Calu3 (cell line): Measurements from ENCODE around the gene TNFRSF21. TPM values are rescaled to one million over a fixed set of nuclear protein-coding genes. Genes with fewer than 3 reads are reported as not detected.
"Not testable (repeated sequence)": the region's sequence is repeated elsewhere in the genome, so short reads cannot be mapped to it uniquely, and the experiment has no call there.

ENCODE experiments used
- BruUV-seq: library from RNA; stranded (reverse); fragments of 400-500 nt; replicated peaks from 2 replicates; lab custom pipeline; 2021; lab: Mats Ljungman, UMichigan
- CTCF ChIA-PET: fragments of 300-600 bp; sonication (Branson Sonifier 250); formaldehyde crosslinking; loops from one replicate; lab custom pipeline; 2022; ENCODE audit warnings: antibody characterized with exemption; lab: Charles Lee
- DNase-seq: peaks from one replicate; pipeline ENCODE4 v3.0.0; 2022
- H3K27ac Mint-ChIP-seq: one replicate; pipeline ENCODE4 v1.8.0; 2022; ENCODE audit warnings: mixed read lengths; ENCODE audit not compliant: unreplicated experiment
- H3K27me3 Mint-ChIP-seq: one replicate; pipeline ENCODE4 v1.8.0; 2022; ENCODE audit warnings: mixed read lengths; ENCODE audit not compliant: unreplicated experiment
- H3K36me3 Mint-ChIP-seq: one replicate; pipeline ENCODE4 v1.8.0; 2022; ENCODE audit warnings: mild to moderate bottlenecking, moderate library complexity, mixed read lengths; ENCODE audit not compliant: insufficient read depth, unreplicated experiment
- H3K4me1 Mint-ChIP-seq: one replicate; pipeline ENCODE4 v1.8.0; 2022; ENCODE audit warnings: mild to moderate bottlenecking, low read depth, mixed read lengths; ENCODE audit not compliant: unreplicated experiment
- H3K4me3 Mint-ChIP-seq: one replicate; pipeline ENCODE4 v1.8.0; 2022; ENCODE audit warnings: mild to moderate bottlenecking, low read depth, moderate library complexity, mixed read lengths; ENCODE audit not compliant: unreplicated experiment
- H3K9me3 Mint-ChIP-seq: one replicate; pipeline ENCODE4 v1.8.0; 2022; ENCODE audit warnings: low read depth, mixed read lengths; ENCODE audit not compliant: unreplicated experiment
- CTCF ChIP-seq: fragments of 200-600 bp; IDR thresholded peaks from one replicate; pipeline ENCODE4 v1.8.0; 2022; ENCODE audit warnings: antibody characterized with exemption; ENCODE audit not compliant: unreplicated experiment
- intact Hi-C: fragments of 100-400 bp; cut with micrococcal nuclease; formaldehyde crosslinking; loops from one replicate; pipeline ENCODE4 v1.10.0; 2022; ENCODE audit not compliant: unreplicated experiment
- total RNA-seq: library from RNA; stranded (reverse); gene quantifications from 2 replicates; pipeline ENCODE4 v1.2.3, GENCODE V29; 2022

TNFRSF21 gene
- total RNA-seq, 1 experiment from 2014 or later = 255 TPM

- CTCF ChIA-PET = no interaction called here
- no peak for DNase-seq
- no TSS peak for BruUV-seq
- Mint-ChIP-seq H3K4me1 (peaks cover 9% of the 10 kb centered on the region), H3K27ac (no peak overlapping the region), H3K9me3 (no peaks in the 10 kb centered on the region), H3K36me3 (no peaks in the 10 kb centered on the region), H3K4me3 (no peak overlapping the region), H3K27me3 (no peaks in the 10 kb centered on the region)
- no peak for TF ChIP-seq CTCF
- intact Hi-C loops = no loop called here
Measured at GRCh38 chr6:47336334-47336733, 26.6 kb upstream of the TNFRSF21 start.

GRCh38 chr6:47335466-47335865, 25.8 kb upstream of the TNFRSF21 start:
- no TSS peak for BruUV-seq
- peaks cover 3% of the 10 kb centered on the region for H3K9me3 Mint-ChIP-seq
- H3K4me1 Mint-ChIP-seq = peaks cover 9% of the 10 kb centered on the region
- H3K4me3 Mint-ChIP-seq = no peak overlapping the region
- no peak overlapping the region for H3K27ac Mint-ChIP-seq
- DNase-seq = no peak
- CTCF ChIA-PET = no interaction called here
- TF ChIP-seq CTCF = no peak
- no peaks in the 10 kb centered on the region for H3K27me3 Mint-ChIP-seq
- H3K36me3 Mint-ChIP-seq = no peaks in the 10 kb centered on the region
- intact Hi-C loops = no loop called here

GRCh38 chr6:47334334-47334733, 24.6 kb upstream of the TNFRSF21 start:
- DNase-seq = no peak
- Mint-ChIP-seq H3K27me3 (no peaks in the 10 kb centered on the region), H3K27ac (no peak overlapping the region), H3K4me3 (no peak overlapping the region), H3K9me3 (peaks cover 3% of the 10 kb centered on the region), H3K36me3 (no peaks in the 10 kb centered on the region), H3K4me1 (peaks cover 9% of the 10 kb centered on the region)
- intact Hi-C loops = no loop called here
- no peak for TF ChIP-seq CTCF
- CTCF ChIA-PET = no interaction called here
- no TSS peak for BruUV-seq

GRCh38 chr6:47328606-47329005, 18.9 kb upstream of the TNFRSF21 start:
- DNase-seq, H3K4me3 Mint-ChIP-seq, H3K27me3 Mint-ChIP-seq, H3K4me1 Mint-ChIP-seq, intact Hi-C loops, BruUV-seq, H3K27ac Mint-ChIP-seq, H3K36me3 Mint-ChIP-seq, H3K9me3 Mint-ChIP-seq, CTCF ChIA-PET: not testable (repeated sequence)

GRCh38 chr6:47328139-47328538, 18.4 kb upstream of the TNFRSF21 start:
- H3K27me3 Mint-ChIP-seq, BruUV-seq, H3K27ac Mint-ChIP-seq, H3K36me3 Mint-ChIP-seq, H3K4me1 Mint-ChIP-seq, H3K9me3 Mint-ChIP-seq, DNase-seq, intact Hi-C loops, H3K4me3 Mint-ChIP-seq, CTCF ChIA-PET: not testable (repeated sequence)
